ENCODE results near the gene PRKCE. TPM values are rescaled to one million over a fixed set of nuclear protein-coding genes. Genes with fewer than 3 reads are reported as not detected.

The PRKCE gene
- polyA plus RNA-seq, 1 of the 3 experiments (the other 2 are of a cell fraction): 16.3 TPM

DNA sequence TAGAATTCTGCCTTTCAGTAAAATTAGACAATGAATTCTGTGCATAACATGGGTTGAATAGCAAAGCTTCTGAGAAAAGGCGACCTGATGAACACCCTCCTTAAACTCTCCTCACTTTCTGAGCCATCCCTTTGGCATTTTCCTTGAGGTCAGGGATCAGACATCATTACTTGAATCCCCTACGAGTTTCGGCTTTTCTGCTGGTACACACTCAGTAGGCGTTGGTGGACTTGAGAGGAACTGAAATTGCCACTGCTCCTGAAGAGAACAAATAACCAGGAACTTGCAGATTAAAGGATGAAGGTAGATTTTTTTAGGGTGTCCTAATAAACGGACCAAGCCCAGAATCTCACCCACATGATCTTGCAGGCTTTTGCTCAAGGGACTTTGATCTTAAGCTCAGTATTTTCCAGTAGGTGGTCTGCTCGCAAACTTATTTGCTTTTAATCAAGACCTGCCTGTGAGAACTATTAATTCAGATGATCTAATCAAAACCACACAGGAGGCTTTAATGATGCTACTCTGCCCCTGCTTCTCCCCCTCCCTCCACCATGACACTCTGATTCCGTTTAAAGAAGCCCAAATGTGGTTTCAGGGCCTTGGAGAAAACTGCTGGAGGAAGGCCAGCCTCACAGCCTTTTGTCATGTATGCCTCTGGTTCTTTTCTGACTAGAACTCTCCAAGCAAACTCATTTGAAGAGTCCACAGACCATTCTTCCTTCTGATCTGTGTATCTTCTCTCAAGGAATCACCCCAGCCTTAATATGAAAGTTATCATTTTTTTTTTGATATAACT is 124.9 kb downstream of the PRKCE start:
- H3K27ac ChIP-seq (ENCODE audit: low read depth in 2 of 2, low read length in 1 of 2): no peak overlapping the region
- ChIA-PET CTCF (interaction anchor here (0.9 to 9.6 kb wide), 6 partner anchors 14 to 160 kb away, joined by 3 to 59 read pairs (median 4); no protein-coding TSS in a partner anchor), POLR2A (no interaction called here)
- no peaks in the 10 kb centered on the region for H3K27me3 ChIP-seq (ENCODE audit: insufficient read depth)
- TF ChIP-seq SMC3 (IDR thresholded peaks at IDR 0.05; ENCODE audit: low read depth, low read length) (no peak), SIN3A (IDR thresholded peaks at IDR 0.05; ENCODE audit: borderline replicate concordance, low read depth, low read length) (no peak), TEAD4 (IDR thresholded peaks at IDR 0.05; ENCODE audit: borderline replicate concordance, insufficient read depth) (no peak), TCF12 (IDR thresholded peaks at IDR 0.05) (no peak), REST (IDR thresholded peaks at IDR 0.05; ENCODE audit: low read depth, low read length) (no peak), POLR2AphosphoS5 (IDR thresholded peaks at IDR 0.05; ENCODE audit: low read depth, low read length) (no peak), JUND (IDR thresholded peaks at IDR 0.05) (no peak), NFIC (IDR thresholded peaks at IDR 0.05; ENCODE audit: borderline replicate concordance) (no peak)
- TF ChIP-seq, protein P1, sequence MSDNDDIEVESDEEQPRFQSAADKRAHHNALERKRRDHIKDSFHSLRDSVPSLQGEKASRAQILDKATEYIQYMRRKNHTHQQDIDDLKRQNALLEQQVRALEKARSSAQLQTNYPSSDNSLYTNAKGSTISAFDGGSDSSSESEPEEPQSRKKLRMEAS (IDR thresholded peaks at IDR 0.05; ENCODE audit: low read depth): no peak
- H3F3A ChIP-seq (replicated peaks; ENCODE audit: insufficient read depth): no peaks in the 10 kb centered on the region
- no peaks in the 10 kb centered on the region for H3K79me2 ChIP-seq (ENCODE audit: insufficient read depth)
- peaks cover 6% of the 10 kb centered on the region; the same call in 1 of the 2 replicates for H4K20me1 ChIP-seq (ENCODE audit: insufficient read depth)
- peaks cover 0 to 15% of the 10 kb centered on the region in 2 experiments; a peak in 1 of 4 replicates for H3K4me1 ChIP-seq (ENCODE audit: control insufficient read depth in 1 of 2, insufficient read depth in 2 of 2, low read depth in 1 of 2, low read length in 1 of 2)
- H3K36me3 ChIP-seq (replicated peaks in 1 of 2; ENCODE audit: control insufficient read depth in 1 of 2, insufficient read depth in 2 of 2, low read length in 1 of 2): no peaks in the 10 kb centered on the region
- no peak overlapping the region for H3K4me3 ChIP-seq (ENCODE audit: low read depth in 2 of 2, low read length in 1 of 2)
- no peaks in the 10 kb centered on the region for H3K9me2 ChIP-seq
- no peak overlapping the region for H3K9ac ChIP-seq
- H3K4me2 ChIP-seq: no peak overlapping the region
- 79% methylated on average over 7 of the region's 7 CpGs for WGBS (ENCODE audit: low lambda C conversion rate)
- H3K9me3 ChIP-seq: no peaks in the 10 kb centered on the region
- DNase-seq: no peak
- H2AFZ ChIP-seq (ENCODE audit: low read depth): no peak overlapping the region

- WGBS (ENCODE audit: low lambda C conversion rate): 74% methylated on average over 10 of the region's 10 CpGs
- H3K27me3 ChIP-seq (ENCODE audit: insufficient read depth): no peaks in the 10 kb centered on the region
- no peaks in the 10 kb centered on the region for H3K9me2 ChIP-seq
- no peaks in the 10 kb centered on the region for H3K36me3 ChIP-seq (replicated peaks in 1 of 2; ENCODE audit: control insufficient read depth in 1 of 2, insufficient read depth in 2 of 2, low read length in 1 of 2)
- no peak overlapping the region for H2AFZ ChIP-seq (ENCODE audit: low read depth)
- no peaks in the 10 kb centered on the region for H3K79me2 ChIP-seq (ENCODE audit: insufficient read depth)
- no peak overlapping the region for H3K9ac ChIP-seq
- H3K27ac ChIP-seq (ENCODE audit: low read depth in 2 of 2, low read length in 1 of 2): no peak overlapping the region
- no peak overlapping the region for H3K4me2 ChIP-seq
- ChIA-PET POLR2A (interaction anchor here (1.1 kb wide), 1 partner anchor 34 kb away, joined by 4 read pairs; no protein-coding TSS in a partner anchor), CTCF (interaction anchor here (0.6 to 9.6 kb wide), 66 partner anchors 8 to 690 kb away, joined by 3 to 59 read pairs (median 4); partner anchors contain the start of gene PRKCE)
- no peaks in the 10 kb centered on the region for H3F3A ChIP-seq (replicated peaks; ENCODE audit: insufficient read depth)
- TF ChIP-seq IRF3 (IDR thresholded peaks at IDR 0.05; ENCODE audit: low read depth, low read length): no peak
- TF ChIP-seq SMC3 (IDR thresholded peaks at IDR 0.05; ENCODE audit: low read depth, low read length): no peak
- TF ChIP-seq RFX5 (IDR thresholded peaks at IDR 0.05; ENCODE audit: low read length): no peak
- peak; percentile 18; the same call in 1 of the 2 replicates for TF ChIP-seq RAD21 (IDR thresholded peaks at IDR 0.05; ENCODE audit: low read length)
- no peak for TF ChIP-seq ELF1 (IDR thresholded peaks at IDR 0.05)
- TF ChIP-seq MXI1 (IDR thresholded peaks at IDR 0.05; ENCODE audit: low read depth, low read length): no peak
- peaks cover 0 to 20% of the 10 kb centered on the region in 2 experiments; a peak in 1 of 4 replicates for H3K4me1 ChIP-seq (ENCODE audit: control insufficient read depth in 1 of 2, insufficient read depth in 2 of 2, low read depth in 1 of 2, low read length in 1 of 2)
- peaks cover 6% of the 10 kb centered on the region; the same call in 1 of the 2 replicates for H4K20me1 ChIP-seq (ENCODE audit: insufficient read depth)
- no peak for DNase-seq
- no peaks in the 10 kb centered on the region for H3K9me3 ChIP-seq
- H3K4me3 ChIP-seq (ENCODE audit: low read depth in 2 of 2, low read length in 1 of 2): no peak overlapping the region
Measured at GRCh38 chr2:45777996-45778719, 126.7 kb downstream of the PRKCE start.

Measured in SK-N-SH (cell line).